HG03280 (cell line): Measurements from ENCODE around the gene PPP4R4.
"Not testable (repeated sequence)": the region's sequence is repeated elsewhere in the genome, so short reads cannot be mapped to it uniquely, and the experiment has no call there.

Experiments used
- ATAC-seq: cut with Tn5 transposase; IDR thresholded peaks from one replicate; pipeline ENCODE4 v1.9.1; 2021; ENCODE audit warnings: mild to moderate bottlenecking, moderate library complexity; ENCODE audit not compliant: unreplicated experiment

The PPP4R4 gene

DNA sequence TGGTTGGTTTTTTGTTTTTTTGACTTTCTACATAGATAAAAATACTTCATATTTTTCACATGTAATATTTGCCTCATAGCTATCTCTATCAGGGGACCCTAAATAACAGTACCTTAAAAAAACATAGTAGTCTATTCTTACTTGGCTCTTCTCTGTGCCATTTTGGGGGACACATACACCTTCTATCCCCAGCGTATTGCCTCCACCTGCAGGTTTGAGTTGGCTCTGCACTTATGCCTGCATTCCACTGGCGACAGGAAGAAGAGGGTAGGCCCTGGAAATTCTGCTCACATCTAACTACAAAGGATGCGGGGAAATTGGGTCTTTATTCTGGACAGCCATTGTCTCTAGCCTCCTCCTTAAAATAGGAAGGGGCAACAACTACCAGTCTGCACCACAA, 30.9 kb upstream of the PPP4R4 start:
- ATAC-seq = no peak

DNA sequence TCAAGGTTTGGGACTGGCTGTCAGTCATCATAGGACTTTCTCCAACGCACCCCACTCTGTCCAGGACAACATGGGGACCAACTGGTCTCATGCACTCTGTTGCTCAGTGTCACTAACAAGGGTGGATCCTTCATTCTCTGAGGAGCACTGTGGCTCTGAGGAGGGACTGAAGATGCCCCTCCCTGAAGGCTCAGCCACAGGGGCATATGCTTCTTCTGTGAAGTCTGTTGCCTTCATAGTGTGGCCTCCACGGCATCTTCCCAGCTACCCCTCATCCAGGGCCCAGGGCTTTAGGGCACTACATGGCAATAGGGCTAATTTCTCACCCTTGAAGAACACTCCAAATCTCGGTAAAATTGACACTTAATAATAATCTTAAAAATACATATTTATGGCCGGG, 30.4 kb upstream of the PPP4R4 start:
- no peak for ATAC-seq

DNA sequence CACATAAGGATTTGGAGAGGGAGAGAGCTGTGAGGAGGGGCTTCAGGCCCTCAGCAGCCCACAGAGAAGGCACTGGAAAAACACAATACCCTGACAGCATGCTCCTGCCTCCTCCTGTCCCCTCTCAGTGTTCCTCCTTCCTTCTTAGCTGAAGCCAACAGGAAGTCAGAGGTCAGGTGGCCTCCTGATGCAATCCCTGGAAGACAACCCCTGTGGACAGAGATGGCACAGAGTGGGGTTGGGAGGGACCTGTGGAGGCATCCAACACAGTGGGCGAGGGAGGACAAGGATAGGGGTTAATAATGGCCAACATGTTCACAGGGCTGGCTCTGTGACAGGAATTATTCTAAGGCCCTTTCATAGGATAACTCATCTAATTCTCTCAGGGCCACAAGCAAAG, 29.4 kb upstream of the PPP4R4 start:
- no peak for ATAC-seq

DNA sequence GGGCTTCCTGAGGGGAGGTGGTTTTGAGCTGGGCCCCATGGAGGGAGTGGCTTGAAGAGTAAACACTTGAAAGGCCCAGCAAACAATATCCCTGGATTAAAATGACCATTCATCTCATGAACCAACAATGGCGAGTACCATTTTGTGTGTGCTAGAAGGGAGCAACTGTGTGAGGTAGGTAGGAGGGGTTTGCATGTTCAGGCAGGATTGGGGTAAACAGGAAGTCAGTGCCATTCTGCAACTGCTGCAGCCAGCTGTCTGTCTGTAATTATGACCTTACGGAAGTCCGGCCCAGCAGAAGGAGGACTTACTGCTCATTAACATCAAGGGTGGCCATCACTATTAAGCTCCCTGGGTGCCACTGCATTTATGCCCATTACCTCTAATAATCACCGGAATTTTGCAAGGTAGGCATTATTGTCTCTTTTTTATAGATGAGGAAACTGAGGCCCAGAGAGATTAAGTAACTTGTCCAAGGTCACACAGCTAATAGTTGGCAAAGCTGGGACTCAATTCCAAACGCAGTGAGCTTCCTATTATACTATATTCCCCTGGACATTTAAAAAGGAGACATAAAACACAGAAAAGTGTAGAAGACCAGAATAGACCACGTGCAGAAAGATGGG, 28.1 kb upstream of the PPP4R4 start:
- no peak for ATAC-seq

DNA sequence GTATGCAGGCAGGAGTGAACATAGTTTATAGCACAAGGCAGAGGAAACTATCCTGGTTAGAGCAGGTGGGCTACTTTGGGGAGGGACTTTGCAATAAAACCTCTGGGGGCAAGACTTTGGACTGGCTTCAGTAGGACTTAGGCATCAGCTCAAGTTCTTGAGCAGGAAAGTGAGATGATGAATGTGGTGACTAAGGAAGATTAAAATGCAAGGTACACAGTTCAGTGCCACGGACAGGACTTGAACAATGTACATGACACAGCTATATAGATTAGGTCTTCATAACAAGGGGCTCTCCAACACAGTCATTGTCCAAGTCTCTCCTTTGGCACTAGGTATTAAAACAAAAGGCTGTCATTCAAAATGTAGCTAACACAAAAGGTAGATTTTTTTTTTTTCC, 21.4 kb upstream of the PPP4R4 start:
- no peak for ATAC-seq

DNA sequence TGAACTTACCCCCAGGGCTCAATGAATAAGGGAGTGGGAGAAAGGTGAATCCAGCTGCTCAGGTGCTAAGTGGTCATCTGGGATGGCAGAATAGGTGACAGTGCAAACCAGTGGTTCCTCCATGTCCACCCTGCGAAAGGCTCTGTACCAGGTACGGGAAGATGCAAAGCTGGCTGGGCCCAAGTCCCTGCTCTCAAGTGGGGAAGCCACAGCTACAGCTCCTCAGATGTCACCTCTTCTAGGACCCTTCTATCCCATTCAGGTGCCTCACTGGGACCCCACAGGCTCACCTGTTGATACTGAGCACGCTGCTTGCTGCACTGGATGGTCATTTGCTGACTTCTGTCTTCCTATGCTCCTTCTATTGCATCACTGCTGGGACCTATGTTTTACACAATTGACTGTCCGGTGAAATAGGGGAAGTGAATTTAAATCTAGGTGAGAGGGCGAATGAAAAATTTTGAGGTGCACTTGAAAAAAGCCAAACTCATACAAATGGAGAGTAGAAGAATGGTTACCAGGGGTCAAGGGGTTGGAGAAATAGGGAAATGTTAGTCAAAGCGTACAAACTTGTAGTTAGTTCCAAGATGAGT, 20.3 kb upstream of the PPP4R4 start:
- ATAC-seq = no peak

DNA sequence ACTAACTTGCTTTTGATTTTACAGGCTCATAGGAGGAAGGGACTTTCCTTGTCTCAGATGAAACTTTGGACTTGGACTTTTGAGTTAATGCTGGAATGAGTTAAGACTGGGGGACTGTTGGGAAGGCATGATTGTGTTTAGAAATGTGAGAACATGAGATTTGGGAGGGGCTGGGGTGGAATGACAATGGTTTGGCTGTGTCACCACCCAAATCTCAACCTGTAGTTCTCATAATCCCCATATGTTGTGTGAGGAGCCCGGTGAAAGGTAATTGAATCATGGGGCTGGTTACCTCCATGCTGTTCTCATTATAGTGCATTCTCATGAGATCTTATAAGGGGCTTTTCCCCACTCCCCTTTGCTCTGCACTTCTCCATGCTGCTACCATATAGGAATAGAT, 18.0 kb upstream of the PPP4R4 start:
- not testable (repeated sequence) for ATAC-seq

DNA sequence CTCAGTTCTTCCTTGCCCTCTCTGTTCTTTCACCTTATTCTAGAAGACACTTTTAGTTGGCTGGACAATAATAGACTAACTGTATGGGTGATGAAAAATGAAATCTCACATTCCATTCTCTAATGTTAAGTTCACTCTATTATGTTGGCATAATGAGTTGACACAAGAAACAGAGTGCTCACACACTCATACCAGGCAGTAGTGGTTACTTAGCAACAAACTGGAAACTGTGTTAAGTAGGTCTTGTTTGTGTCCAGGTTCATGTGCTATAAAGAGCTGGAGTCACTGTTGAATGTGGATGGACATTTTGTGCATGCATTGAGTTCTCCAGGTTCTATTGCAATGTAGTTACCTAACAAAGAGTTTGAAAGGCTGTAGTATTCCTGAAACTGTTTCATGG, 16.9 kb upstream of the PPP4R4 start:
- ATAC-seq = no peak

DNA sequence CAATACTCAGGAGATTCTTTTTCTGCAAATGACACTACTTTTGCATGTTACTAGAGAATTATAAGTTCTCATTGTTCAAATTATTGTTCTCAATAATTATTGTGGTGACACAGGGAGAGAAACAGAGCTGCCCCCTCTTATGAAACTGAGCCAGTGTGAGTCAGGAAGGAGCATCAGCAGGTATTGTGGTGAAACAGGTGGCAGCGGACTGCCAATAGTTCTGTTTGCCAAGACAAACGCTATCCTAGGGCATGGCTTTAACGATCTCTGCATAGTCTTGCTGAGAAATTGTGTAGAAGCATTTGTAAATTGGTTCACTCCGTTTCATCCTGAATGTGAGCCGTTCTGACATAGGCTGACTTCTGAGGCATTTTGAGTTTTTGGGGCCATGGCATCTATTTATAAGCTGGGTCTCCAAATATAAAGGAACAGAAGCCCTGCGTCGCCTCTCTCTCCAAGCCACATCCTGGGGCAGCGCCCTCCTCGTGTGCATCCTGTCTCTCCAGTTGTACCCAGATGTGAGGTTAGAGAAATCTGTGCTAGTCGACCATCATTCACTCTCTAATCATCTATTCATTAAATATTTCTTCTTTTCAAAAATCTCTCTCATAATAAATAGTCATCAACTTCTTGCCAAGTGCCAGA, 15.8 kb upstream of the PPP4R4 start:
- ATAC-seq = no peak

DNA sequence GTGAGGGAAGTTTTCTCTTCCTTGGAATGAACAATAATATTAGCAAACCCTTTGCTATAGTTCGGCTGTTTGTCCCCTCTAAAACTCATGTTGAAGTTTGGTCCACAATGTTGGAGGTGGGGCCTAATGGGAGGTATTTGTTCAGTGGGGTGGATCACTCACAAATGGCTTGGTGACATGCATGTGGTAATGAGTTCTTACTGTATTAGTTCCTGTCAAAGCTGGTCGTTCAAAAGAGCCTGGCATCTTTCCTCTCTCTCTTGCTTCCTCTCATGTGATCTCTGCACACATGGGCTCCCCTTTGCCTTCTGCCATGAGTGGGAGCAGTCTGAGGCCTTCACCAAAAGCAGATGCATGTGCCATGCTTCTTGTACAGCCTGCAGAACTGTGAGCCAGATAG, 13.1 kb upstream of the PPP4R4 start:
- no peak for ATAC-seq

DNA sequence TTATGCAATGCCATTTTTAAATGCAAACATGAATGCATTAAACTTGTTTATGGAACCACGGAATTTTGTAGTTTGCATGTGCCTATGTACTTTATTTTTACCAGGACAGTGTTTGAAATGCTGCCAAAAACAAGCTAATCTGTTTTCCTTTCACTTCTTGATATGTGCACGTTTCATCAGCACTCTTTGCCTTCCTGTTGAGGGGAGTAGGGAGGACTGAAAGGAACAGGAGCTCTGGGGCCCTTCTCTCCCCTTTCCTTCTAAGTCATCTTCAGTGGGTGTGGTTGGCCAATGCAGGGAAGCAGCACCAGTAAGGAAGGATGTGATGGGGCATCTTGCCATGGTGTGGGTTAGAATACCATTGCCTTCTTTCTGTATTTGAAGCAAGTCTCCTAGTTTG, 12.1 kb upstream of the PPP4R4 start:
- no peak for ATAC-seq

DNA sequence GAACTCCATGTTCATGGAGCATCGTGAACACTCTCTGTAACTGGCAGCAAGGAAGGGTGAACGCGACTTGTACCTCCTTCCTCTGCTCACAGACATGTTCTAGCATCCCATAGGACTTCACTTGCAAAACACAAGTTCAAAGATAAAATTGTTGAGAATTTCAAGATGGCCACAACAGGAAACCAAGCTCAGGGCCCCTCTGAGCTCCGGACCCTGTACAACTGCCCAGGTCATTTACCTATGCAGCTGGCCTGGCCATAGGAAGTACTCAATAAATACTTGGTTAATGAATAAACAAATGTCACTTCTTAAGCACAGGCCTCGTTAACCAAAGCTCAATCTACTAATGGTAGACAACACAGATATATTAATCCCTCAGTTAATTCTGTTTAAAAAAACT, 11.7 kb upstream of the PPP4R4 start:
- ATAC-seq = no peak

DNA sequence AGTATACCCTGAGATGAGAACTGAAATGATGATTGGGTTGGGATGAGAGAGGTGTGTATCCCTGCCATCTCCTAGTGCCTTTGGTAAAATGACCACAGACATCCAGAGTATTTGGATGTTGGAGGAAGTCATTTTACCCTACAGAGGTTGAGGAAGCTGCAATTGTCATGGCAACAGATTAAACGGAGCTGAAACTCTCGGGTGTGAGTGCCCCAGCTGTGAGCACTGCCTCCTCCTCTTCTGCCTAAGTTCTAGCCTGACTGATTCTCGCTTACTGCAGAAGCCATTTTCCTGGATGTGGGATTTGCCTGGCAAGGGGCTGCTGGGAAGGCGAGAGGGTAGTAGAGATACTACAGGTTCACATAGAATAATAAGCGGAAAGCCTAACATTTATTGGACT, 10.3 kb upstream of the PPP4R4 start:
- no peak for ATAC-seq

DNA sequence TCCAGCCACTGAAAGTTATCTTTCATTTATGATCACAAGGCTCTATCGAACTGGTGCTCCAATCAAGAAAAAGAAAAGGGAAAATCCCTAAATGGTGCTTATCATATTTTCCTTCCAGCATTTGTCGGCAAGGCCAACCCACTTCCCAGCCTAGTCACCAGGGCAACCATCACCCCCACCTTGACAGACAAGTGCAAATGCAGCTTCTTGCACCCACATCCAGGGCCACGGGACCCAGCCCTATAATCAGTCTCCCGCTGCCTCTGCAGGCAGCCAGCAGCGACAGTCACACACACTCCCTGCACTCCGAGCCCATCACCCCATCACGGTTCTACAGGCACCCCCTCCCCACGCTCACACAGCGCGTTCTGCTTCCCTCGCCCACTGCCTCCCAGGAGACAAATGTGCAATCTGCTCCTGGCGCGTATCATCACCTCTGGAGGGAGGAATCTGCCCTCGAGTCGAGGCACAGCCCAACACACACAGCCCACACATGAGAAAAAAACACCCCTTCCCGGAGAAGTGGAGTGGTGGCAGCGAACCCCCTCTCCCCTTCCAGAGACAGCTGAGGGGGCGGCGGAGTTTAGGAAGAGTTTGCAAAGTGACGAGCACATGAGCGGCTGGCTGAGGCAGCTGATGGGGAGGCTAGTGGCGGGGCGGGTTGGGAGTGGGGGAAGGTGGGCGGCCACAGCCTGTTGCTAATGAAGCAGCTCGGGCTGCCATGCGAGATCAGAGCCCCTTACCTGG, 9.3 kb upstream of the PPP4R4 start:
- ATAC-seq = no peak

DNA sequence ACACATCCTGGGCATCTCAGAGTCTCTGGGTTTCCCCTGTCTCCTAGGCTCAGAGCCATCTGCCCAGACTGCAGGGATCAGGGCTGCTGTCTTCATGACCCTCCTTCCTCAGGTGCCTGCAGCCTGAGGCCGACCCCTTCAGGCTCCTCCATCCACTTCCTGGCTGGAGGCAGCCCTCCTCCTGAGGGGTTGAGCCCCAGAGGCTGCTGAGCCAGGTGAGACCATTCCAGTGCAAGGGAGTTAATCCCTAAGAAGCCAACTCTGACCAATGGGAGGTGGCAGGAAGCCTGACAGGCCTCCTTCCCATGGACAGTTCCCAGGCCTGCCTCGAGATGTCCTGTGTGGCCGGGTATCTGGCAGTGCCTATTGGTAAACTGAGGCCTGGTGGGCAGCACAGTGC, 8.4 kb upstream of the PPP4R4 start:
- ATAC-seq = no peak

DNA sequence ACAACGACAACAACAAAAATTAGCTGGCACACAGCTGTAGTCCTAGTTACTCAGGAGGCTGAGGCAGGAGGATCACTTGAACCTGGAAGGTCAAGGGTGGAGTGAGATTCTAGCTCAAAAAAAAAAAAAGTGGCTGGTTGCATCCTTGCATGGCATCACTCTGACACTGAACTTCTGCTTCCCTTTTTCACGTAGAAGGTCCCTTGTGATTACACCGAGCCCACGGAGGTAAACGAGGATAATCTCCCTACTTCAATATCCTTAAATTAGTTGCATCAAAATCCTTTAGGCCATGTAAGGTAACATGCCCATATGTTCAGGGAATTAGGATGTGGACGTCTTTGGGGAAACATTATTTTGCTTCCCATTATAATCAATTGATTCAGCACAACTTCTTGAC, 4.0 kb upstream of the PPP4R4 start:
- no peak for ATAC-seq

DNA sequence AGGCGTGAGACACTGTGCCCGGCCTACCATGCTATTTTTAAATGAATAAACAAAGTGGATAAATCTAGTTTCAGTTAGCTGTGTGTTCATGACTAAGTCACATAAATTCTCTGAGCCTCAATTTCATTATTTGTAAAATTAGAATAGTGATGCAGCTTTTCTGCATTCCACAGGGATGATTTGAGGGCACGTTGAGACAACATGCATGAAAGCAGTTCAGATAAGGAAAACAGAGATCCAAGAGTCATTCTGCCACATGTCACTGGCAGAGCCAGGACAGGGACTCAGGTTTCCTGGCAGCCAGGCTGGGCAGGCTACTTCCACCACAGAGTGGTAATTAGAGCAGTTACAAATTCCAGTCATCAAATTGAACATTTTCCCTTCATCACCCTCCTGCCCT, 2.9 kb upstream of the PPP4R4 start:
- ATAC-seq = no peak

DNA sequence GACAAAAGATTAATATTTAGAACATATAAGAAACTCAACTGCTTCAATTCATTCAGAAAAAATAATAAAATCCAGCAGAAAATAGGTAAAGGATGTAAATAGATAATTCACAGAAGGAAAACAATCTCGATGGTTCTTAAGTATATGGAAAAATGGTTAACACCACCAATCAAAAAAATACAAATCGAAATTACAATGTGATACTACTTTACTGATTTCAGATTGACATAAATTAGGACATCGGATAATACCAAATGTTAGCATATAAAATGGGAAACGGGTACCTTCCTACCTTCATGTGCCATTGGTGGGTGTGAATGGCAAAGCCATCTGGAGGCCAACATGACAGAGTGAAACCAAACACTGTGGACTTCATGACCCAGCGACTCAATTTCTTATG, 1.6 kb upstream of the PPP4R4 start:
- no peak for ATAC-seq

DNA sequence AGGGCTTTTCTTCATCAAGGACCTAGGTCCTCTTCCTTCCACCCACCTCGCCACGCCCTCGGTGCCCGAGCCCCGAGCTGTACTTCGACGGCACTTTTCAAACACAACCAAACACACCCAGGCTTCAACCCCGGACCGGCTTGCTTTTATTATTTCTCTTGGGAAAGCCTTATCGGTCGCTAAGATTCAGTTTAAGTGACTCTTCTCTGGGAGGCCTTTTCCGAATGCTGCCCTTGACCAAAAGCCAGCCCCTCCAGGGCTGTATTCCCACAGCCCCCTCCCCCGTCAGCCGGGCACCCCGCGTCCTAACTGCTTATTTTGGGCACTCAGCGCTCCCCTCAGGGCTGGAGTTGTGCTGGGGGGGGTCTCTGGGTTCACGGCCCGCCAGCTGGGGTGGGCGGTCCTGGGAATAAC, 644 bp upstream of the PPP4R4 start:
- no peak for ATAC-seq

DNA sequence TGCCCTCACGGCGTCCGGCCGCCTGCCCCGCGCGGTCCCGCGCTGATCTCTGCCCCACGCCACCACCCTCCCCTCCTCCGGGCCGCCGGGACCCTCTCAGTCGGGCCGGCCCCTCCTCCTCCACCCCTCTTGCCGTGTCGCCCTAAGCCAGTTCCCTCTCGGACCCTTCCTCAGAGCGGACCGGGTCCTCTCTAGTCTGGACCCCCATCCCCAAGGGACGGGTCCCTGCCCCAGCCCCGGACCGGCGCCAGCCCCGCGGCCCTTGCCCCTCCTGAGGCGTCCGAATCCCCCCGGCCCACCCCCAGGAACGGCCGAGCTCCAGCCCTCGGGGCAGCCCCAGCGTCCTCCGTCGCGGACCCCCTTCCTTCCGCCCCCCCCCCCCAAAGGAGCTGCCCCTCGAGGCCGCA, 485 bp downstream of the PPP4R4 start:
- peak; percentile 15 for ATAC-seq

DNA sequence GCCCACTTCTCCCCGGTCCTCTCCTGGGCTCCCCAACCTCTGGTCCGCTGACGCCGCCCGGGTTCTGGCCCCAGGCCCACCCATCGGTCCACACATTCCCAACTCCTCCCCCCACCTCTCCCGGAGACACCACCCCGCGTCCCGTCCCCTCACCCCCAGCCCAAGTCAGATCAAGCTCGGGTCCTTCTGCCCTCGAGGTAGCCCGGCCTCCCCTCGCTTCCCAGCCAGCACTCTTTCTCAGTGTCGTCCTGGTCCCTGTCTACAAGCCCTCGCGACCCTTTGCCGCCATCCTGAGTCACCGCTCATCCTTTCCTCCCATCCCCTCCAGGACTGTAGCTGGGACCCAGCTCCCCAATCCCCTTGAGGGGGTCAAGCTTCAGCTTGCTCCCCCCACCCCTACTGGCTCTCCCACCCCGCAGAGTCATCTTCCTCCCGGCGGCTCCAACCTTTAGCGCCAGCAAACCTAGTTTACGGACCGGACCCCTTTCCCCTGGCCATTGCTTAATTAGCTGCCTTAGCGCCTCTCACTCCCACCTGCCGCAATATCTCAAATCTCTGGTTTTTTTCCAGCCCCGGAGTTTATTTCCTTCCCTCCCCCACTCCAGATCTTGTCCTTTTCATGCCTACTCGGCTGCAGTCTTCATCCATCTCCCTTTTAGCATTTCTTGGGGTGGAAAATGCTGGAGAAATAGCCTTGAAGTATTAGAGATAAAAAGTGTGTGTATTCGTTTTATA, 1.1 kb downstream of the PPP4R4 start:
- ATAC-seq = no peak
